Ammon's horn (tissue), 1 donor: ENCODE data around the gene ZNF532.

ENCODE experiments used
- DNase-seq: peaks from one replicate; pipeline ENCODE4 v3.0.0-alpha.2; 2016; ENCODE audit warnings: low spot score

ZNF532 gene

GRCh38 chr18:58977223-58977622 is 112.5 kb downstream of the ZNF532 start:
- DNase-seq, result no peak

GRCh38 chr18:58977801-58978200 is 113.1 kb downstream of the ZNF532 start:
- DNase-seq, result no peak

- DNase-seq, result no peak
These were observed 114.2 kb downstream of the ZNF532 start for GRCh38 chr18:58978916-58979315.

- no peak for DNase-seq
These were observed 114.9 kb downstream of the ZNF532 start for GRCh38 chr18:58979615-58980014.

- DNase-seq, result no peak
These were observed 116.3 kb downstream of the ZNF532 start for GRCh38 chr18:58980991-58981390.

GRCh38 chr18:58983260-58984155 is 118.8 kb downstream of the ZNF532 start:
- DNase-seq, result no peak

GRCh38 chr18:58988600-58988999 is 123.9 kb downstream of the ZNF532 start:
- no peak for DNase-seq

- no peak for DNase-seq
These were observed 124.6 kb downstream of the ZNF532 start for GRCh38 chr18:58989184-58989759.

GRCh38 chr18:58990720-58991119 is 126.0 kb downstream of the ZNF532 start:
- no peak for DNase-seq

GRCh38 chr18:58991167-58991798 is 126.6 kb downstream of the ZNF532 start:
- DNase-seq, result no peak

GRCh38 chr18:58992301-58993231 is 127.9 kb downstream of the ZNF532 start:
- DNase-seq, result no peak

- DNase-seq, result no peak
These were observed 128.6 kb downstream of the ZNF532 start for GRCh38 chr18:58993260-58993659.

GRCh38 chr18:58995663-58996062 is 131.0 kb downstream of the ZNF532 start:
- no peak for DNase-seq

- DNase-seq, result no peak
These were observed 131.5 kb downstream of the ZNF532 start for GRCh38 chr18:58996131-58996641.

- no peak for DNase-seq
These were observed 132.0 kb downstream of the ZNF532 start for GRCh38 chr18:58996696-58997095.

- DNase-seq, result no peak
These were observed 133.2 kb downstream of the ZNF532 start for GRCh38 chr18:58997811-58998337.

- peak; percentile 70 for DNase-seq
These were observed 133.9 kb downstream of the ZNF532 start for GRCh38 chr18:58998401-58999203.

- no peak for DNase-seq
These were observed 136.5 kb downstream of the ZNF532 start for GRCh38 chr18:59001166-59001565.

- DNase-seq, result no peak
These were observed 137.0 kb downstream of the ZNF532 start for GRCh38 chr18:59001721-59002120.

GRCh38 chr18:59002974-59003594 is 138.4 kb downstream of the ZNF532 start:
- no peak for DNase-seq
